Fibroblast of pulmonary artery (primary cell): Measurements from ENCODE around the gene GPR183.

ENCODE experiments used
- DNase-seq: peaks from one replicate; pipeline ENCODE4 v3.0.0-alpha.2; 2010; ENCODE audit warnings: low read depth
- H3K4me3 ChIP-seq: replicated peaks from 2 replicates; pipeline ENCODE4 v1.5.1; 2011; ENCODE audit warnings: low read depth, mild to moderate bottlenecking, control low read depth, low read length, moderate library complexity
- CTCF ChIP-seq: IDR thresholded peaks from 2 replicates; pipeline ENCODE4 v1.5.1; 2011; ENCODE audit warnings: mild to moderate bottlenecking, control low read depth, low read length, inconsistent platforms; ENCODE audit errors: missing control alignments

Gene GPR183

DNA sequence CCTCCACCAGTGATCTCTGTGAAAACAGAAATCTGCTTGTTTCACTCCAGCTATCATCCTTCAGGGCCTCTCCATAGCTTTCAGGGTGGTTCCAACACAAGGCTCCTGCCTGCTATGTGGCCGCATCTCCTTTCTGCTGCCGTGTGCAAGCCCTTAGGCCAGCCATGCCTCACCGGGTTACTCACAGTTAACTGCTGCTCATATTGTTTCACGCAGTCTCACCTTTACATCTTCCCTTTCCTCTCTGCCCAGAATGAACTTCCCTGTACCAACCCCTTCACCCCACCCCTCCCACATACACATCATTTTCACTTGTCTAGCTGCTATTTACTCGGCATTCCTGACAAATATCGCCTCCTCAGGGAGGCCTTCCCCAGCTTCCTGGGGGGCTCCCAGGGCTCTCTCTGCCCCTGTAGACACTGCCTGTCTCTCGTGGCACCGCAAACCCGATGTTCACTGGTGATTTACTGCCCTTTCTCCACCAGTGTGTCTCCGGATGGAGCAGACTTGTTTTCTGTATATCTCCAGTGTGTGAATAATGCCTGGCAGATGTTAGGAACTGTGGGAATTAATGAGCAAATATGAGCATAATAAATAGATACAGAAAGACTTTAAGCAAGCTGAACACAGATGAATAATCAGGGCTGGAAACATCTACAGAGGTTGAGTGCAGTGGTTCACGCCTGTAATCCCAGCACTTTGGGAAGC, 39.3 kb upstream of the GPR183 start:
- DNase-seq, result no peak
- H3K4me3 ChIP-seq, result no peak overlapping the region

GRCh38 chr13:99345345-99345744, 38.1 kb upstream of the GPR183 start:
- H3K4me3 ChIP-seq, result no peak overlapping the region
- no peak for TF ChIP-seq CTCF
- DNase-seq, result no peak

More for the DNA sequence above, 39.3 kb upstream of the GPR183 start:
- TF ChIP-seq CTCF, result no peak

GRCh38 chr13:99344610-99345208, 37.5 kb upstream of the GPR183 start:
- no peak overlapping the region for H3K4me3 ChIP-seq
- DNase-seq, result no peak
- TF ChIP-seq CTCF, result no peak

GRCh38 chr13:99342723-99343315, 35.6 kb upstream of the GPR183 start:
- no peak for DNase-seq
- no peak for TF ChIP-seq CTCF
- H3K4me3 ChIP-seq, result no peak overlapping the region

GRCh38 chr13:99341969-99342722, 34.9 kb upstream of the GPR183 start:
- H3K4me3 ChIP-seq, result no peak overlapping the region
- no peak for DNase-seq
- TF ChIP-seq CTCF, result no peak

GRCh38 chr13:99340638-99341037, 33.4 kb upstream of the GPR183 start:
- H3K4me3 ChIP-seq, result no peak overlapping the region
- DNase-seq, result no peak
- TF ChIP-seq CTCF, result no peak
